Measurements from ENCODE around the gene LIM2.

GRCh38 chr19:51368366-51369282, 19.1 kb downstream of the LIM2 start, which contains the start of gene CLDND2:
- TF ChIP-seq CTCF (IDR thresholded peaks at IDR 0.05 in 4 of 5, conservative IDR thresholded peaks at IDR 0.05 in 1 of 5) (no peak), POLR2A (IDR thresholded peaks at IDR 0.05) (no peak)
